GM19238 (cell line): ENCODE results near the gene PGRMC1.
"Not testable (repeated sequence)": the region's sequence is repeated elsewhere in the genome, so short reads cannot be mapped to it uniquely, and the experiment has no call there.

Source experiments
- DNase-seq: peaks from one replicate; pipeline ENCODE4 v3.0.0; 2011; ENCODE audit warnings: low spot score; ENCODE audit not compliant: insufficient read length

PGRMC1 gene

GRCh38 chrX:119235872-119236622 lies at the start of gene PGRMC1:
Gene PGRMC1 (plus strand): TSS chrX:119236285. CDS start chrX:119236364, 79 bp downstream.
- peak; percentile 66 for DNase-seq

GRCh38 chrX:119186763-119187162 lies 49.3 kb upstream of the PGRMC1 start:
- no peak for DNase-seq

- DNase-seq: no peak
These were observed 48.8 kb upstream of the PGRMC1 start for GRCh38 chrX:119187298-119187697.

GRCh38 chrX:119189115-119189514 lies 47.0 kb upstream of the PGRMC1 start:
- no peak for DNase-seq

GRCh38 chrX:119189595-119189994 lies 46.5 kb upstream of the PGRMC1 start:
- DNase-seq: no peak

- no peak for DNase-seq
These were observed 45.9 kb upstream of the PGRMC1 start for GRCh38 chrX:119190091-119190681.

GRCh38 chrX:119190831-119191230 lies 45.3 kb upstream of the PGRMC1 start:
- no peak for DNase-seq

GRCh38 chrX:119194621-119195020 lies 41.5 kb upstream of the PGRMC1 start:
- DNase-seq: no peak

GRCh38 chrX:119201570-119201969 lies 34.5 kb upstream of the PGRMC1 start:
- DNase-seq: no peak

- DNase-seq: no peak
These were observed 29.9 kb upstream of the PGRMC1 start for GRCh38 chrX:119206203-119206602.

- not testable (repeated sequence) for DNase-seq
These were observed 28.6 kb upstream of the PGRMC1 start for GRCh38 chrX:119207483-119207882.

GRCh38 chrX:119208401-119209057 lies 27.6 kb upstream of the PGRMC1 start:
- no peak for DNase-seq

- not testable (repeated sequence) for DNase-seq
These were observed 25.0 kb upstream of the PGRMC1 start for GRCh38 chrX:119210931-119211648.

- DNase-seq: no peak
These were observed 24.5 kb upstream of the PGRMC1 start for GRCh38 chrX:119211649-119212014.

GRCh38 chrX:119218198-119218597 lies 17.9 kb upstream of the PGRMC1 start:
- no peak for DNase-seq

GRCh38 chrX:119222932-119223331 lies 13.2 kb upstream of the PGRMC1 start:
- no peak for DNase-seq

- DNase-seq: no peak
These were observed 12.3 kb upstream of the PGRMC1 start for GRCh38 chrX:119223783-119224182.

- no peak for DNase-seq
These were observed 9.6 kb upstream of the PGRMC1 start for GRCh38 chrX:119226446-119226845.

- DNase-seq: no peak
These were observed 7.4 kb upstream of the PGRMC1 start for GRCh38 chrX:119228512-119229252.

GRCh38 chrX:119229253-119229615 lies 6.9 kb upstream of the PGRMC1 start:
- no peak for DNase-seq

GRCh38 chrX:119230850-119231249 lies 5.2 kb upstream of the PGRMC1 start:
- no peak for DNase-seq
